Measurements from ENCODE around the gene UQCC5.

GRCh38 chr3:52532517-52532837 is 3.9 kb upstream of the UQCC5 start:
- TF ChIP-seq POLR2A (IDR thresholded peaks at IDR 0.05) (no peak), CTCF (IDR thresholded peaks at IDR 0.05 in 8 of 11, conservative IDR thresholded peaks at IDR 0.05 in 3 of 11) (no peak), POLR2AphosphoS5 (IDR thresholded peaks at IDR 0.05) (no peak)

Data from spleen (tissue), 7 donors.